Choroid plexus epithelial cell (primary cell): ENCODE measurements around the gene RXFP4.

Source experiments
- DNase-seq: peaks from one replicate; pipeline ENCODE4 v3.0.0-alpha.2; 2010; ENCODE audit warnings: low read depth
- H3K4me3 ChIP-seq: 2 replicates; pipeline ENCODE4 v1.5.1; 2011; ENCODE audit warnings: low read depth, mild to moderate bottlenecking, control low read depth, low read length, moderate library complexity
- CTCF ChIP-seq: conservative IDR thresholded peaks from 2 replicates; pipeline ENCODE4 v1.5.1; 2011; ENCODE audit warnings: low read depth, mild to moderate bottlenecking, control low read depth, inconsistent platforms, low read length, moderate library complexity

Gene RXFP4

GRCh38 chr1:155978325-155978972 is 37.0 kb downstream of the RXFP4 start, which contains the start of gene ARHGEF2:
Gene ARHGEF2 (minus strand): TSS chr1:155978547. CDS start chr1:155978427, 120 bp downstream.
- no peak for DNase-seq
- peak within 1 kb of the TSS; percentile 85 for H3K4me3 ChIP-seq
- peak; percentile 51 for TF ChIP-seq CTCF

- peak overlapping the region; percentile 85 for H3K4me3 ChIP-seq
- DNase-seq = no peak
- TF ChIP-seq CTCF = no peak
Measured at GRCh38 chr1:155978973-155979429, 37.6 kb downstream of the RXFP4 start.

GRCh38 chr1:155979597-155980343 is 38.3 kb downstream of the RXFP4 start:
- no peak for DNase-seq
- TF ChIP-seq CTCF = no peak
- peak overlapping the region; percentile 85 for H3K4me3 ChIP-seq

DNA sequence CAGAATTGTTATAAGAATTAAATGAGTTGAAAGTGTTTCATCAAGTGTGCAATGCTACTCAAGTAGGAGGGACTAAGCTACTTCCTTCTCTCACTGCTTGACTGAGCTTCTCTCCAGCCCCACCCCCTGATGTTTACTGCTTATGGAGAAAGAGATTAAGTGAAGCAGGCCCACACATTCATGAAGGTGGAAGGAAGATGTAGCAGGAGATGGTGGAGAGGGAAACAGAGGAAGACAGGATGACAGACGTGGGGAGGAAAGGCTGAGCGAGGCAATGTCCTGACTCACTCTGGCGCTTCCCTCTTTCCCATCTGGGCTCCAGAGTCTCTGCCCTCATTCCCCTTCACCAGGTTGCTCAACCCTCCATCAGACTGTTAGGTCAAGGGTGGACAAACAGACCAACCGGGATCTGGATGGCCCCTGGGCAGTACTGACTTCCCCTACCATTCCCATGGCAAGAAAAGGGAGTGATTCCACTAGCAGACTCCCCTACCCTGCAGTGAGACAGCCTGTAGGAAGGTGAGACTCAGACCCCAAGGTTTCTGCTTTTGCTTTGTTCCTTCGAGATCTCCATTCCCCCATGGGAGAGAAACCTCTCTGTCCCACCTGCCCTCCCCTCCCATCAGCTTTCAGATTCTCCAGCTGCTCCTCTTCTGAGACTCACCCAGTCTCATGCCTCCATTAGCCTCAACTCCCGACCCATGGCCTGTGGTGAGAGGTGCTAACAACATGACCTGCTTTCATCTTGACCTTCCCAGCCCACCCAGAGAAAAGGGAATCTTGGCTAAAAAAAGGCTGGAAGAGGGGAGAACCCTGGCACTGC is 40.0 kb downstream of the RXFP4 start:
- no peak for TF ChIP-seq CTCF
- H3K4me3 ChIP-seq = peak overlapping the region; percentile 38
- DNase-seq = peak; percentile 73

- DNase-seq = no peak
- H3K4me3 ChIP-seq = peak overlapping the region; percentile 38
Measured at GRCh38 chr1:155982106-155982505, 40.7 kb downstream of the RXFP4 start.

More at GRCh38 chr1:155982106-155982505, 40.7 kb downstream of the RXFP4 start:
- TF ChIP-seq CTCF = no peak
